Ishikawa (cell line): Measurements from ENCODE around the gene NPLOC4.

Experiments used
- CEBPB ChIP-seq: IDR thresholded peaks from 2 replicates; pipeline ENCODE4 v1.6.1; 2012
- FOXM1 ChIP-seq: IDR thresholded peaks from 2 replicates; pipeline ENCODE4 v1.6.1; 2012; ENCODE audit warnings: low read depth, borderline replicate concordance
- NFIC ChIP-seq: IDR thresholded peaks from 2 replicates; pipeline ENCODE4 v1.6.1; 2012
- RAD21 ChIP-seq: IDR thresholded peaks from 2 replicates; pipeline ENCODE4 v1.6.1; 2012; ENCODE audit warnings: low read depth
- TAF1 ChIP-seq: IDR thresholded peaks from 2 replicates; pipeline ENCODE4 v1.6.1; 2012; ENCODE audit warnings: low read depth, mild to moderate bottlenecking
- TCF12 ChIP-seq: IDR thresholded peaks from 2 replicates; pipeline ENCODE4 v1.6.1; 2012; ENCODE audit warnings: low read depth
- USF1 ChIP-seq: IDR thresholded peaks from 2 replicates; pipeline ENCODE4 v1.6.1; 2012

GRCh38 chr17:81579821-81580321 lies 57.0 kb downstream of the NPLOC4 start:
- TF ChIP-seq NFIC, result no peak
- no peak for TF ChIP-seq TCF12
- no peak for TF ChIP-seq USF1
- no peak for TF ChIP-seq CEBPB
- TF ChIP-seq TAF1, result no peak
- TF ChIP-seq FOXM1, result no peak
- no peak for TF ChIP-seq RAD21
